ENCODE data around the gene ZNF784. TPM values are rescaled to one million over a fixed set of nuclear protein-coding genes. Genes with fewer than 3 reads are reported as not detected.
A peak's percentile ranks its signal among the peaks of the same experiment; 100 is the strongest.

ZNF784 gene
- total and polyA plus RNA-seq, 4 donors: 0.79 to 6.0 (median 3.8) TPM

GRCh38 chr19:55581823-55582223, 42.5 kb downstream of the ZNF784 start:
- Histone ChIP-seq H3K9ac (ENCODE audit: low read depth in 1 of 2, low read length in 2 of 2) (peak overlapping the region in 1 of 2 donors; percentile 59), H3K9me3 (ENCODE audit: control insufficient read depth in 4 of 4, low read length in 3 of 4) (no peaks in the 10 kb centered on the region), H3K4me3 (ENCODE audit: low read depth in 1 of 3, low read length in 3 of 3) (peak overlapping the region; percentile 23 to 95 (median 82)), H3K27ac (ENCODE audit: low read depth in 1 of 2, low read length in 2 of 2) (peak overlapping the region; percentile 66 to 75), H3K27me3 (ENCODE audit: control insufficient read depth in 4 of 4, insufficient read depth in 4 of 4, low read length in 3 of 4) (no peaks in the 10 kb centered on the region), H3K36me3 (ENCODE audit: control insufficient read depth in 4 of 4, insufficient read depth in 3 of 4, low read depth in 1 of 4, low read length in 3 of 4) (peaks cover 0 to 7% (median 2%) of the 10 kb centered on the region in 4 donors), H3K4me1 (ENCODE audit: control insufficient read depth in 4 of 4, insufficient read depth in 4 of 4, low read length in 3 of 4) (peaks cover 7 to 41% (median 32%) of the 10 kb centered on the region in 4 donors)
- WGBS: 15% methylated on average over 6 of the region's 6 CpGs
- DNase-seq (ENCODE audit: low spot score): no peak
- TF ChIP-seq REST (IDR thresholded peaks at IDR 0.05) (no peak), SP1 (IDR thresholded peaks at IDR 0.05) (peak; percentile 41)

GRCh38 chr19:55581145-55581822, 43.1 kb downstream of the ZNF784 start:
- Histone ChIP-seq H3K9ac (ENCODE audit: low read depth in 1 of 2, low read length in 2 of 2) (peak overlapping the region in 1 of 2 donors; percentile 24), H3K27ac (ENCODE audit: low read depth in 1 of 2, low read length in 2 of 2) (peak overlapping the region; percentile 68 to 75), H3K4me3 (ENCODE audit: low read depth in 1 of 3, low read length in 3 of 3) (peak overlapping the region; percentile 71 to 95 (median 82)), H3K9me3 (ENCODE audit: control insufficient read depth in 4 of 4, low read length in 3 of 4) (no peaks in the 10 kb centered on the region), H3K4me1 (ENCODE audit: control insufficient read depth in 4 of 4, insufficient read depth in 4 of 4, low read length in 3 of 4) (peaks cover 7 to 37% (median 29%) of the 10 kb centered on the region in 4 donors), H3K27me3 (ENCODE audit: control insufficient read depth in 4 of 4, insufficient read depth in 4 of 4, low read length in 3 of 4) (no peaks in the 10 kb centered on the region), H3K36me3 (ENCODE audit: control insufficient read depth in 4 of 4, insufficient read depth in 3 of 4, low read depth in 1 of 4, low read length in 3 of 4) (peaks cover 0 to 7% (median 2%) of the 10 kb centered on the region in 4 donors)
- WGBS: 25% methylated on average over 12 of the region's 12 CpGs
- no peak for DNase-seq (ENCODE audit: low spot score)
- peak; percentile 99 for TF ChIP-seq REST (IDR thresholded peaks at IDR 0.05)
- TF ChIP-seq GABPA (IDR thresholded peaks at IDR 0.05 in 1 of 2, conservative IDR thresholded peaks at IDR 0.05 in 1 of 2): peak in 1 of 2 donors; percentile 10
- no peak for TF ChIP-seq RXRA (IDR thresholded peaks at IDR 0.05)

GRCh38 chr19:55580628-55581144, 43.7 kb downstream of the ZNF784 start, which contains the start of gene ZNF579:
Gene ZNF579 (minus strand): TSS chr19:55580848. CDS start chr19:55579639, 1,209 bp downstream.
- no peaks in the 10 kb centered on the region for H3K9me3 ChIP-seq (ENCODE audit: control insufficient read depth in 4 of 4, low read length in 3 of 4)
- peak within 1 kb of the TSS; percentile 62 to 74 for H3K9ac ChIP-seq (ENCODE audit: low read depth in 1 of 2, low read length in 2 of 2)
- H3K27me3 ChIP-seq (ENCODE audit: control insufficient read depth in 4 of 4, insufficient read depth in 4 of 4, low read length in 3 of 4): no peaks in the 10 kb centered on the region
- WGBS: under 1% methylated on average over 24 of the region's 24 CpGs
- no peak for TF ChIP-seq ATF3 (IDR thresholded peaks at IDR 0.05)
- TF ChIP-seq YY1 (IDR thresholded peaks at IDR 0.05): peak; percentile 42
- TF ChIP-seq MAX (IDR thresholded peaks at IDR 0.05): no peak
- TF ChIP-seq FOXA2 (IDR thresholded peaks at IDR 0.05): no peak
- TF ChIP-seq RXRA (IDR thresholded peaks at IDR 0.05): no peak
- peak; percentile 7 for TF ChIP-seq SP1 (IDR thresholded peaks at IDR 0.05)
- TF ChIP-seq GABPA (IDR thresholded peaks at IDR 0.05 in 1 of 2, conservative IDR thresholded peaks at IDR 0.05 in 1 of 2): peak; percentile 87 to 90
- no peak for TF ChIP-seq REST (IDR thresholded peaks at IDR 0.05)
- peak within 1 kb of the TSS; percentile 68 to 75 for H3K27ac ChIP-seq (ENCODE audit: low read depth in 1 of 2, low read length in 2 of 2)
- H3K4me3 ChIP-seq (ENCODE audit: low read depth in 1 of 3, low read length in 3 of 3): peak within 1 kb of the TSS; percentile 71 to 95 (median 82)
- peak; percentile 76 for DNase-seq (ENCODE audit: low spot score)
- peaks cover 0 to 7% (median 2%) of the 10 kb centered on the region in 4 donors for H3K36me3 ChIP-seq (ENCODE audit: control insufficient read depth in 4 of 4, insufficient read depth in 3 of 4, low read depth in 1 of 4, low read length in 3 of 4)
- H3K4me1 ChIP-seq (ENCODE audit: control insufficient read depth in 4 of 4, insufficient read depth in 4 of 4, low read length in 3 of 4): peaks cover 7 to 31% (median 25%) of the 10 kb centered on the region in 4 donors
